ENCODE measurements around the gene NRROS.

DNA sequence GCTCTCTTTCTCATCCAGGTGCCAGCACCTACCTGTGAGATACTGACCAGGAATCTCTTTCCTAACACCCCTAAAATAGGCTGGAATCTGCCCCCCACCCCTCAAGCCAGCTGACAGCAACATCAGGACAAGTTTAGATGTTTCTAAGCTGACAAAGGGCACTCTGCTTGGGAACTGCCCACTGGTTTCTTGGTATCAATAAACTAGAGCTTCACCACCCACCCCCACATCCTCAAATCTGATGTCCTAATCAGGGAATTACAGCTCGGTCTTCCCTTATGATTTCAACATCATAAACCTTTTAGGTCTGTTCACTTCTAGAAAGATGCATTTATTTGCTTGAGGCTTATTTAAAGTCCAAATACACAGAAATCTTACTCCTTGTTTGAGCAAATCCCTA, 37.9 kb downstream of the NRROS start:
- TF ChIP-seq, protein P1, sequence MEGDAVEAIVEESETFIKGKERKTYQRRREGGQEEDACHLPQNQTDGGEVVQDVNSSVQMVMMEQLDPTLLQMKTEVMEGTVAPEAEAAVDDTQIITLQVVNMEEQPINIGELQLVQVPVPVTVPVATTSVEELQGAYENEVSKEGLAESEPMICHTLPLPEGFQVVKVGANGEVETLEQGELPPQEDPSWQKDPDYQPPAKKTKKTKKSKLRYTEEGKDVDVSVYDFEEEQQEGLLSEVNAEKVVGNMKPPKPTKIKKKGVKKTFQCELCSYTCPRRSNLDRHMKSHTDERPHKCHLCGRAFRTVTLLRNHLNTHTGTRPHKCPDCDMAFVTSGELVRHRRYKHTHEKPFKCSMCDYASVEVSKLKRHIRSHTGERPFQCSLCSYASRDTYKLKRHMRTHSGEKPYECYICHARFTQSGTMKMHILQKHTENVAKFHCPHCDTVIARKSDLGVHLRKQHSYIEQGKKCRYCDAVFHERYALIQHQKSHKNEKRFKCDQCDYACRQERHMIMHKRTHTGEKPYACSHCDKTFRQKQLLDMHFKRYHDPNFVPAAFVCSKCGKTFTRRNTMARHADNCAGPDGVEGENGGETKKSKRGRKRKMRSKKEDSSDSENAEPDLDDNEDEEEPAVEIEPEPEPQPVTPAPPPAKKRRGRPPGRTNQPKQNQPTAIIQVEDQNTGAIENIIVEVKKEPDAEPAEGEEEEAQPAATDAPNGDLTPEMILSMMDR (IDR thresholded peaks at IDR 0.05) = no peak
- TF ChIP-seq POLR2A (IDR thresholded peaks at IDR 0.05) = no peak
